ENCODE data around the gene PFN1.

PFN1 gene

DNA sequence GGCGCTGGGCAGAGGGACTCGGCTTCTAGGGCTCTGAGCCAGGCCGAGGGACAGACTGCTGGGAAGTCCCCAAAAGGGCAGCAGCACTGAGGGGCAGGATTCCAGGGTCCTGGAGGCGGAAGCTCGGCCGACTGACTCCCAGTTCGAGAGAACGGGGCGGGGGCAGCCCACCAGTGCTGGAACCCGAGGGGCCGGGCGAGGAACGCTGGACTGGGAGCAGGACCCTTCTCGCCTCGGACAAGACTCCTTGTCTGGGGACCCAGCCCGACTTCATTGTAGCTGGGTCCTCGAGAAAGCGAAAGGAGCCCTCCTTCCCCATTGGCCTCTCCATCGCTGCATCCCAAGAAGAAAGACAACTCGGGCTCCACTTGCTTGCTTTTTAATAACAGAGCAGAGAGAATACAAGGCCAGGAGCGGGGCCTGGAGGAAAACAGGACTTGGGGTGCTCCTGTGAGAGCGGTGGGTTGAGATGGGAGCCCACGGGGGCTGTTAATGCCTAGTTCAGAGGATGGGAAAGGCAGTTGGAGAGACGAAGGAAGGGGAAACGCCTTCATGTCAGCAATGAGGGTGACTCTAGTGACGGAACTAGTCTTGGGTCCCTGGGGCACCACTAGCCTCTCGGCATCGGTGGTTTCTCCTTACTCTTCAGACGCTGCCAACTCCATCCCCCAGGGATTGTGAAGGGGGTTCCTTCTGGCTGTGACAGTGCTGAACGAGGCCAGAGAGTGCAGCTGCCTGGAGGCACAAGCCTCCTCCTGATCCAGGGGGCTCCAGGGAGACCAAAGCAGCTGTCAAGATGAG lies 39.6 kb upstream of the PFN1 start:
- peaks cover under 1 to 15% of the 10 kb centered on the region in 2 experiments for H3K36me3 ChIP-seq (ENCODE audit: control insufficient read depth in 1 of 2, insufficient read depth in 2 of 2, low read depth in 1 of 2, low read length in 2 of 2)
- no peak for DNase-seq
- H4K8ac ChIP-seq (ENCODE audit: low read length) = peak overlapping the region; percentile 89
- peak overlapping the region; percentile 78 to 90 for H3K18ac ChIP-seq (ENCODE audit: low read depth in 1 of 2, low read length in 2 of 2)
- H2BK15ac ChIP-seq (ENCODE audit: low read depth, poor library complexity, severe bottlenecking) = no peak overlapping the region
- H2AFZ ChIP-seq (ENCODE audit: low read depth, low read length) = peak overlapping the region; percentile 80
- 15% methylated on average over 25 of the region's 30 CpGs for WGBS
- no peak overlapping the region for H2BK120ac ChIP-seq (ENCODE audit: low read depth, low read length)
- H4K91ac ChIP-seq (ENCODE audit: low read length) = peak overlapping the region; percentile 15
- H3K27ac ChIP-seq (ENCODE audit: low read length, poor library complexity, severe bottlenecking) = peak overlapping the region; percentile 8
- H3K27me3 ChIP-seq (ENCODE audit: control insufficient read depth in 1 of 2, insufficient read depth in 1 of 2, low read length in 2 of 2) = no peaks in the 10 kb centered on the region
- peak overlapping the region in 1 of 2 experiments; percentile 10 for H3K23ac ChIP-seq (ENCODE audit: low read length in 2 of 2)
- H2BK5ac ChIP-seq (ENCODE audit: low read depth, low read length, poor library complexity, severe bottlenecking) = no peak overlapping the region
- H3K14ac ChIP-seq (ENCODE audit: low read length in 2 of 2) = peak overlapping the region in 1 of 2 experiments; percentile 81
- H3K9ac ChIP-seq (ENCODE audit: low read length) = peak overlapping the region; percentile 91
- peaks cover 6% of the 10 kb centered on the region for H3K79me1 ChIP-seq (replicated peaks; ENCODE audit: low read length, poor library complexity, severe bottlenecking)
- peaks cover 20% of the 10 kb centered on the region for H3K4me1 ChIP-seq (ENCODE audit: control insufficient read depth, insufficient read depth, low read depth, low read length)
- H3K4ac ChIP-seq (ENCODE audit: low read depth in 1 of 2, low read length in 2 of 2) = peak overlapping the region; percentile 75 to 91
- H3K9me3 ChIP-seq (ENCODE audit: control insufficient read depth, low read length) = no peaks in the 10 kb centered on the region
- peak overlapping the region; percentile 72 to 82 for H3K4me3 ChIP-seq (ENCODE audit: insufficient read depth in 1 of 2, low read depth in 1 of 2, low read length in 2 of 2)
- H2AK5ac ChIP-seq (ENCODE audit: low read length, severe bottlenecking) = no peak overlapping the region
- peak overlapping the region; percentile 86 for H3K4me2 ChIP-seq (ENCODE audit: low read length, poor library complexity, severe bottlenecking)
- no peak overlapping the region for H2BK12ac ChIP-seq (ENCODE audit: low read length in 2 of 2)

DNA sequence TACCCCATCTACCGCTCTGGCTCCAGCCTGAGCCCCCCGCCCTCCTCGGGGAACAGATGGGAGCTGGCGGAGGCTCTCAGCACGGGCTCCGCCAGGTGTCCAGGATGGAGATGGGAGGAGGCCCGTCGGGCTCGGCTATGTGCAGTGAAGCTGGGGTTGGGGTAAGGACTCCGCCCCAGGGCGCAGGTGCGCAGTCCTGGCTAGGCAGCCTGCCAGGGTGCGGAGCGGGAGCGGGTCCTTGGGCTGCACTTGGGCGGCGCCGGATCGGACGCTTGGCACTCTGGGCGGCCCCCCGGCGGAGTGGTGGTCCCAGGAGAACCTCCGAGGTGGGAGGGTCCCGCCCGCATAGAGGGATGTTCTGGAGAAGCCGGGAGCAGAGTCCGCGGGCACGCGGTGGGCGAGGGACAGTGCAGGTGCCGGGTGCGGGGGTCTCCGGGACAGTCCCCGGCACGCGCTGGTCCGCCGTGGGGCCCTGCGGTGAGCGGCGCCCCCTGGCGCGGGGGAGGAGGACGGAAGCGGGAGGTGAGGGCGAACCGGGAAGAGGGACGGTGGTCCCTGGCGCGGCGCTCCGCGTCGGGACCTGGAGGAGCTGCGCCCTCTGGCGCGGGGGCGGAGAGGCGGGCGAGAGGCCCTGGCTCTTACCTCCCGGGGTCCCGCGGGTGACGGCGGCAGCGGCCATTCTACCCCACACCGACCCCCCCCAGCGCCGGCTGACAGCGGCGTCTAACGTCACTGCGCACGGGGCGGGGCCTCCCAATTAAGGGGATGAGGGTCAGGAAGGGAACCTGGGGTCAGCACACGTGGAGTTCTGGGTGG lies 38.8 kb upstream of the PFN1 start, which contains the start of gene CAMTA2:
TSS of gene CAMTA2 (minus strand) at position 725 of the 816 bp plus-strand sequence. CDS start 1,453 bp downstream, outside the sequence.
- Histone ChIP-seq H3K27ac (ENCODE audit: low read length, poor library complexity, severe bottlenecking) (peak within 1 kb of the TSS; percentile 8), H3K27me3 (ENCODE audit: control insufficient read depth in 1 of 2, insufficient read depth in 1 of 2, low read length in 2 of 2) (no peaks in the 10 kb centered on the region), H4K91ac (ENCODE audit: low read length) (peak within 1 kb of the TSS; percentile 64), H3K36me3 (ENCODE audit: control insufficient read depth in 1 of 2, insufficient read depth in 2 of 2, low read depth in 1 of 2, low read length in 2 of 2) (peaks cover 8 to 23% of the 10 kb centered on the region in 2 experiments), H3K23ac (ENCODE audit: low read length in 2 of 2) (peak within 1 kb of the TSS in 1 of 2 experiments; percentile 11), H2BK15ac (ENCODE audit: low read depth, poor library complexity, severe bottlenecking) (peak within 1 kb of the TSS; percentile 60), H2BK120ac (ENCODE audit: low read depth, low read length) (peak within 1 kb of the TSS; percentile 21), H3K18ac (ENCODE audit: low read depth in 1 of 2, low read length in 2 of 2) (peak within 1 kb of the TSS; percentile 86 to 90), H3K4me1 (ENCODE audit: control insufficient read depth, insufficient read depth, low read depth, low read length) (peaks cover 20% of the 10 kb centered on the region), H2BK12ac (ENCODE audit: low read length in 2 of 2) (peak within 1 kb of the TSS in 1 of 2 experiments; percentile 23), H3K4ac (ENCODE audit: low read depth in 1 of 2, low read length in 2 of 2) (peak within 1 kb of the TSS; percentile 75 to 91), H2AK5ac (ENCODE audit: low read length, severe bottlenecking) (no peak within 1 kb of the TSS), H4K8ac (ENCODE audit: low read length) (peak within 1 kb of the TSS; percentile 89), H2BK5ac (ENCODE audit: low read depth, low read length, poor library complexity, severe bottlenecking) (no peak within 1 kb of the TSS), H3K9ac (ENCODE audit: low read length) (peak within 1 kb of the TSS; percentile 91), H3K79me1 (replicated peaks; ENCODE audit: low read length, poor library complexity, severe bottlenecking) (peaks cover 6% of the 10 kb centered on the region), H3K14ac (ENCODE audit: low read length in 2 of 2) (peak within 1 kb of the TSS in 1 of 2 experiments; percentile 81), H3K4me2 (ENCODE audit: low read length, poor library complexity, severe bottlenecking) (peak within 1 kb of the TSS; percentile 86), H3K4me3 (ENCODE audit: insufficient read depth in 1 of 2, low read depth in 1 of 2, low read length in 2 of 2) (peak within 1 kb of the TSS; percentile 72 to 82), H3K9me3 (ENCODE audit: control insufficient read depth, low read length) (no peaks in the 10 kb centered on the region), H2AFZ (ENCODE audit: low read depth, low read length) (peak within 1 kb of the TSS; percentile 80)
- 3% methylated on average over 37 of the region's 78 CpGs for WGBS
- DNase-seq = peak; percentile 72

DNA sequence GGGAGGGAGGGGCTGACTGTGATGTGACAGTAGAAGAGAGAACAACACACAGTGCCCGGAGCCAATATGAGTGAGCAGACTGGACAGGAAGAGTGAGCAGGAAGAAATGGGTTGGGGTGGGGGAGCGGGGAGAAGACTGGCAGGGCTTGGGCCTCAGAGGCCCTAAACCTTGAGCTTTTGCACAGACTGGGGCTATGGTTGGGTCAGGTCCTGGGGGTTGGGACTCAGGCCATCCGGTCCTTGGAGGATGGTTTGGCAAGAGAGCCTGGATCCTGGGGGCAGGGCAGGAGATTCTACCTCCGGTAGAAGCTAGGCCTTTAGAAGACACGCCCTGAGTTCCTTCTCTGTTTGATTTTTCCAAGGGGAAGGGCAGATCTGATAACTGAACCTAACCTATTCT lies 38.1 kb upstream of the PFN1 start:
- H2BK15ac ChIP-seq (ENCODE audit: low read depth, poor library complexity, severe bottlenecking) = no peak overlapping the region
- no peak overlapping the region for H3K14ac ChIP-seq (ENCODE audit: low read length in 2 of 2)
- peak overlapping the region; percentile 86 for H3K4me2 ChIP-seq (ENCODE audit: low read length, poor library complexity, severe bottlenecking)
- H3K9ac ChIP-seq (ENCODE audit: low read length) = peak overlapping the region; percentile 91
- H3K4me3 ChIP-seq (ENCODE audit: insufficient read depth in 1 of 2, low read depth in 1 of 2, low read length in 2 of 2) = peak overlapping the region in 1 of 2 experiments; percentile 82
- H2BK12ac ChIP-seq (ENCODE audit: low read length in 2 of 2) = no peak overlapping the region
- no peak overlapping the region for H3K4ac ChIP-seq (ENCODE audit: low read depth in 1 of 2, low read length in 2 of 2)
- H3K4me1 ChIP-seq (ENCODE audit: control insufficient read depth, insufficient read depth, low read depth, low read length) = peaks cover 20% of the 10 kb centered on the region
- H3K27ac ChIP-seq (ENCODE audit: low read length, poor library complexity, severe bottlenecking) = no peak overlapping the region
- DNase-seq = no peak
- WGBS = 74% methylated on average over 4 of the region's 5 CpGs
- H3K27me3 ChIP-seq (ENCODE audit: control insufficient read depth in 1 of 2, insufficient read depth in 1 of 2, low read length in 2 of 2) = no peaks in the 10 kb centered on the region
- peak overlapping the region; percentile 45 for H4K8ac ChIP-seq (ENCODE audit: low read length)
- H4K91ac ChIP-seq (ENCODE audit: low read length) = no peak overlapping the region
- H2BK5ac ChIP-seq (ENCODE audit: low read depth, low read length, poor library complexity, severe bottlenecking) = no peak overlapping the region
- no peak overlapping the region for H2AK5ac ChIP-seq (ENCODE audit: low read length, severe bottlenecking)
- H3K18ac ChIP-seq (ENCODE audit: low read depth in 1 of 2, low read length in 2 of 2) = peak overlapping the region in 1 of 2 experiments; percentile 30
- no peak overlapping the region for H3K23ac ChIP-seq (ENCODE audit: low read length in 2 of 2)
- H3K36me3 ChIP-seq (ENCODE audit: control insufficient read depth in 1 of 2, insufficient read depth in 2 of 2, low read depth in 1 of 2, low read length in 2 of 2) = peaks cover 16 to 29% of the 10 kb centered on the region in 2 experiments
- H3K79me1 ChIP-seq (replicated peaks; ENCODE audit: low read length, poor library complexity, severe bottlenecking) = peaks cover 6% of the 10 kb centered on the region
- no peak overlapping the region for H2AFZ ChIP-seq (ENCODE audit: low read depth, low read length)
- H3K9me3 ChIP-seq (ENCODE audit: control insufficient read depth, low read length) = no peaks in the 10 kb centered on the region
- H2BK120ac ChIP-seq (ENCODE audit: low read depth, low read length) = no peak overlapping the region

DNA sequence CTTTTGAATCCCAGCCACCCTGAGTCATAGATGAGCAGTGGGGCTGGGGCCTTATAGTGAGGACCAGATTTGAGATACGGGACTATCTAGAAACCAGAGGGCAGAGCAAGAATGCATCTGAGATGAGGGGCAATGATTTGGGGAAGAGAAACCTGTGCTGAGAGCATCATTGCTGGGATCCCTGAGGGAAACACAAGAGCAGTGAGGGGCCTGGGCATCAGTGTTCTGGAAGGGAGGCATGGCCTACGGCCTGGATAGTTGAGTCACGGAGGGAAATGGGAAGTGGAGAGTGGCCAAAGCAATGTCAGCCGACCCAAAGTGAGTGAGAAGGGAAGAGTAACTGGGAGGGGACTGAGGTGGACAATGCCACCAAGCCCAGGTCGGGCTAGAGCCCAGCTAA lies 34.0 kb upstream of the PFN1 start:
- Histone ChIP-seq H4K8ac (ENCODE audit: low read length) (no peak overlapping the region), H3K79me1 (replicated peaks; ENCODE audit: low read length, poor library complexity, severe bottlenecking) (peaks cover 9% of the 10 kb centered on the region), H3K4ac (ENCODE audit: low read depth in 1 of 2, low read length in 2 of 2) (no peak overlapping the region), H3K4me3 (ENCODE audit: insufficient read depth in 1 of 2, low read depth in 1 of 2, low read length in 2 of 2) (no peak overlapping the region), H4K91ac (ENCODE audit: low read length) (no peak overlapping the region), H3K4me2 (ENCODE audit: low read length, poor library complexity, severe bottlenecking) (no peak overlapping the region), H3K14ac (ENCODE audit: low read length in 2 of 2) (no peak overlapping the region), H3K27me3 (ENCODE audit: control insufficient read depth in 1 of 2, insufficient read depth in 1 of 2, low read length in 2 of 2) (no peaks in the 10 kb centered on the region), H2BK15ac (ENCODE audit: low read depth, poor library complexity, severe bottlenecking) (no peak overlapping the region), H3K9me3 (ENCODE audit: control insufficient read depth, low read length) (no peaks in the 10 kb centered on the region), H3K36me3 (ENCODE audit: control insufficient read depth in 1 of 2, insufficient read depth in 2 of 2, low read depth in 1 of 2, low read length in 2 of 2) (peaks cover 46 to 60% of the 10 kb centered on the region in 2 experiments), H2AFZ (ENCODE audit: low read depth, low read length) (no peak overlapping the region), H2BK12ac (ENCODE audit: low read length in 2 of 2) (no peak overlapping the region), H3K4me1 (ENCODE audit: control insufficient read depth, insufficient read depth, low read depth, low read length) (peaks cover 9% of the 10 kb centered on the region), H3K18ac (ENCODE audit: low read depth in 1 of 2, low read length in 2 of 2) (no peak overlapping the region), H2BK120ac (ENCODE audit: low read depth, low read length) (no peak overlapping the region), H3K23ac (ENCODE audit: low read length in 2 of 2) (no peak overlapping the region), H3K27ac (ENCODE audit: low read length, poor library complexity, severe bottlenecking) (no peak overlapping the region), H2AK5ac (ENCODE audit: low read length, severe bottlenecking) (no peak overlapping the region), H3K9ac (ENCODE audit: low read length) (peak overlapping the region; percentile 21), H2BK5ac (ENCODE audit: low read depth, low read length, poor library complexity, severe bottlenecking) (no peak overlapping the region)
- no peak for DNase-seq
- 90% methylated on average over 5 of the region's 5 CpGs for WGBS

Measured in mesenchymal stem cell (in vitro differentiated cells and primary cell).